ENCODE measurements around the gene EHBP1.

DNA sequence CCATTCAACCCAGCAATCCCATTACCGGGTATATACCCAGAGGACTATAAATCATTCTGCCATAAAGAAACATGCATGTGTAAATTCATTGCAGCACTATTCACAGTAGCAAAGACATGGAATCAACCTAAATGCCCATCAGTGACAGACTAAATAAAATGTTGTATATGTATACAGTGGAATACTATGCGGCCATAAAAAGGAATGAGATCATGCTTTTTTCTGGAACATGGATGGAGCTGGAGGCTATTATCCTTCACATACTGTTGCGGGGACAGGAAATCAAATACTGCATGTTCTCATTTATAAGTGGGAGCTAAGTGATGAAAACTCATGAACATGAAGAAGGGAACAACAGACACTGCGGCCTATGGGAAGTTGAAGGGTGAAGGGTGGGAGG, 65.1 kb downstream of the EHBP1 start:
- no peak for TF ChIP-seq POLR2A (IDR thresholded peaks at IDR 0.05)
- no peak for TF ChIP-seq POLR2AphosphoS5 (IDR thresholded peaks at IDR 0.05)
- no peak for TF ChIP-seq EP300 (IDR thresholded peaks at IDR 0.05)
- TF ChIP-seq, protein P1, sequence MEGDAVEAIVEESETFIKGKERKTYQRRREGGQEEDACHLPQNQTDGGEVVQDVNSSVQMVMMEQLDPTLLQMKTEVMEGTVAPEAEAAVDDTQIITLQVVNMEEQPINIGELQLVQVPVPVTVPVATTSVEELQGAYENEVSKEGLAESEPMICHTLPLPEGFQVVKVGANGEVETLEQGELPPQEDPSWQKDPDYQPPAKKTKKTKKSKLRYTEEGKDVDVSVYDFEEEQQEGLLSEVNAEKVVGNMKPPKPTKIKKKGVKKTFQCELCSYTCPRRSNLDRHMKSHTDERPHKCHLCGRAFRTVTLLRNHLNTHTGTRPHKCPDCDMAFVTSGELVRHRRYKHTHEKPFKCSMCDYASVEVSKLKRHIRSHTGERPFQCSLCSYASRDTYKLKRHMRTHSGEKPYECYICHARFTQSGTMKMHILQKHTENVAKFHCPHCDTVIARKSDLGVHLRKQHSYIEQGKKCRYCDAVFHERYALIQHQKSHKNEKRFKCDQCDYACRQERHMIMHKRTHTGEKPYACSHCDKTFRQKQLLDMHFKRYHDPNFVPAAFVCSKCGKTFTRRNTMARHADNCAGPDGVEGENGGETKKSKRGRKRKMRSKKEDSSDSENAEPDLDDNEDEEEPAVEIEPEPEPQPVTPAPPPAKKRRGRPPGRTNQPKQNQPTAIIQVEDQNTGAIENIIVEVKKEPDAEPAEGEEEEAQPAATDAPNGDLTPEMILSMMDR (IDR thresholded peaks at IDR 0.05) = no peak

All from upper lobe of left lung (tissue), 4 donors.